Activated CD8-positive, alpha-beta memory T cell treated with anti-CD3 and anti-CD28 coated beads for 1 hour (primary cell): Measurements from ENCODE around the gene PHB1.
"Not testable (repeated sequence)": the region's sequence is repeated elsewhere in the genome, so short reads cannot be mapped to it uniquely, and the experiment has no call there.

ENCODE experiments used
- DNase-seq, 2 donors: peaks; one replicate each; pipeline ENCODE4 v3.0.0-alpha.2; 2020; ENCODE audit warnings: low read depth in 1 of 2; ENCODE audit errors: extremely low read depth in 1 of 2

The PHB1 gene

DNA sequence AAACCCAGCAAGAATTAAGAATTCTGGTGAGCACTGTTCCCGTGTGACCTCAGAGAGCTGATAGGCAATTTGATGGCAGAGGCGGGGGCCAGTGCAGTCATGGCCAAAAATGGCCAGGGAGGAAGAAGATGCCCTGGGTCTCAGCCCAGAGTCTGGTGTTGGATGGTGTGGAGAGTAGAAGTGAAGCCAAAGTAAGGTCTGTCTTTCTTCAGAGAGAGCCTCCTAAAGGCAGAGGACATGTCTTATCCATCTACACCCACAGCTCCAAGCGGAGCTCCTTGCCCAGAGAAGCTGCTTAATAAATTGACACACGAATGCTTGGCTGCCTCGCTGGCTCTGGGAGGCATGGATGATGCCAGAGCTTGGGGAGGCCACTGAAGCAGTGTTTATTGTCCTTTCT lies 32.9 kb downstream of the PHB1 start:
- no peak for DNase-seq

GRCh38 chr17:49381033-49381432 lies 33.6 kb downstream of the PHB1 start:
- DNase-seq, result no peak

GRCh38 chr17:49379926-49380325 lies 34.8 kb downstream of the PHB1 start:
- DNase-seq, result no peak

GRCh38 chr17:49378311-49378710 lies 36.4 kb downstream of the PHB1 start:
- DNase-seq, result no peak

GRCh38 chr17:49375544-49375943 lies 39.1 kb downstream of the PHB1 start:
- DNase-seq, result no peak

DNA sequence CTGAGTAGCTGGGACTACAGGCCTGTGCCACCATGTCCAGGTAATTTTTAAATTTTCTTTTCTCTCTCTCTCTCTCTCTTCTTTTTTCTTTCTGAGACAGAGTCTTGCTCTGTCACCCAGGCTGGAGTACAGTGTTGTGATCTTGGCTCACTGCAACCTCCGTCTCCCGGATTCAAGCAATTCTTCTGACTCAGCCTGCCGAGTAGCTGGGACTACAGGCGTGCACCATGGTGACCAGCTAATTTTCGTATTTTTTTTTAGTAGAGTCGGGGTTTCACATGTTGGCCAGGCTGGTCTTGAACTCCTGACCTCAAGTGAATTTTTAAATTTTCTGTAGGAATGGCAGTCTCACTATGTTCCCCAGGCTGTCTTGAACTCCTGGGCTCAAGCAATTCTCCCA lies 41.6 kb downstream of the PHB1 start:
- DNase-seq, result no peak

DNA sequence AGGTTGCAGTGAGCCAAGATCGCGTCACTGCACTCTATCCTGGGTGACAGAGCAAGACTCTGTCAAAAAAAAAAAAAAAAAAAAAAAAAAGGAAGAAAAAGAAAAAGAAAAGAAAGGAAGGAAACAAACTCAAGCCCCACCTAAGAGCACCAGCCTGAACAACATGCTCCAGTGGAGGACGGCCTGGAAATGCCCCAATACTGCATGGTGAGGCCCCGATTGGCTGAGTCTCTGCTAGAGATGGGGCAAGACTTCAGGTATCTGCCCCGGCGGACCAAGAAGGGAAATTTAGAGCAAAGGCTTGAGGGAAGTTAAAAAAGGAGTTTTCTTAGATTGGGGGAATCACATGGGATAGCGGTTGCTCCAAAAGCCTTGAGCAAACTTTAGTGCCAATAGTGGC lies 42.3 kb downstream of the PHB1 start:
- no peak for DNase-seq

GRCh38 chr17:49370971-49371834 lies 43.5 kb downstream of the PHB1 start:
- no peak for DNase-seq

DNA sequence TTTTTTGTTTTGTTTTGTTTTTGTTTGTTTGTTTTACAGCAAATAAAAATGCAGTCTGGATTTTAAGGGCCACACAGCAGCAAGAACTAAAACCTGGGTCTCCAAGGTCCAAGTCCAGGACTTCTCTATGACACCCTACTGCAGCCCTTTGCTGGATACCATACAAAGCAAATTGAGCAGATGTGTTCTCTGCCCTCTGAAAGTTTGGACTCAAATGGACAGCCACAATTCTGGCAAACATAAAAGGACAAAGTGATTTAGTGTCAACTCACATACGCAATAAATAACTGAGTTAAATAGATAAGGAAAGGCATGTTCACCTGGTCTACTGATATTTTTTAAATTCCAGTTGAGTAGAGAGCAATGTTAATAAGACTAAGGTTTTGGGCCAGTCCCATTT lies 44.9 kb downstream of the PHB1 start:
- no peak for DNase-seq

GRCh38 chr17:49369089-49369488 lies 45.6 kb downstream of the PHB1 start:
- DNase-seq, result no peak

- DNase-seq, result no peak
Observed at GRCh38 chr17:49365667-49366066, 49.0 kb downstream of the PHB1 start.

DNA sequence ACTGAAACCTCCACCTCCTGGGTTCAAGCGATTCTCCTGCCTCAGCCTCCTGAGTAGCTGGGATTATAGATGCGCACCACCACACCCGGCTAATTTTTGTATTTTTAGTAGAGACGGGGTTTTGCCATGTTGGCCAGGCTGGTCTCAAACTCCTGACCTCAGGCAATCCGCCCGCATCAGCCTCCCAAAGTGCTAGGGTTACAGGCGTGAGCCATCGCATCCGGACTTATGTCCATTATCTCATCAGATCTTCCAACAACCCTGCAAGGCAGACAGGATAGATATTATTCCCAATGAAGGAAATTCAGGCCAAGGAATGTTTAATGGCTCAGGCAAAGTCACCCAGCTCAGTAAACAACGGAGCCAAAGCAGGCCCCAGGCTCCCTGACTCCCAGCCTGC lies 49.6 kb downstream of the PHB1 start:
- DNase-seq, result not testable (repeated sequence)

- DNase-seq, result no peak
Observed at GRCh38 chr17:49364119-49364518, 50.6 kb downstream of the PHB1 start.

DNA sequence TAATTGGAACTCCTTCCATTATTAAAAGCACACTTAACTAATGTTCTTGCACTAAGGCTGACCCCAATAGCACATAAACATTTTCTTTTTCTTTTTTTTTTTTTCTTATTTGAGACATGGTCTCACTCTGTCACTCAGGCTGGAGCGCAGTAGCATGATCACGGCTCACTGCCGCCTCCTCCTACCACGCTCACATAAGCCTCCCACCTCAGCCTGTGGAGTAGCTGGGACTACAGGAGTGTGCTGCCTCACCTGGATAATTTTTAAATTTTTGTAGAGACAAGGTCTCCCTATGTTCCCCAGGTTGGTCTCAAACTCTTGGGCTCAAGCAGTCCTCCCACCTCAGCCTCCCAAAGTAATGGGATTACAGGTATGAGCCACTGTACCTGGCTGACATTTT lies 51.4 kb downstream of the PHB1 start:
- DNase-seq, result no peak

DNA sequence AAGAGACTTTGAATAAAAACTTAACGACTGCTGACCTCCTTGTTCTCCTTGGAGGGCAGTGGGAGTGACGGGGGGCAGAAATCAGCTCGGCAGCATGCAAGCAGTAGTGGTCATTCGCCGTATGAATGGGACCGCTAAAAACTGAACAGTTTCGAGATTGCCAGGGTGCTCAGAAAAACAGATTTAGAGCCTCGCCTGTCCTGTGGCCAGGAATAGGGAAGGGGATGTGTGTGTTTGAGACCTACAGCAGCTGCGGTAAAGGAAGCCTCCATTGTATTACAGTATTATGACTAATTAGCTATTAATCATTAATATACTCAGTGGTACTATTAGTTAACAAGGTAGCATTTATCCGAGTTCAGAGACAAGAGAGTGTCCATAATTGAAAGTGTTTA lies 52.0 kb downstream of the PHB1 start:
- DNase-seq, result no peak

GRCh38 chr17:49361902-49362722 lies 52.6 kb downstream of the PHB1 start, which contains the start of gene ZNF652:
TSS of gene ZNF652 (minus strand) at chr17:49362250. CDS start at chr17:49317725, 44,525 bp downstream.
- peak; percentile 92 for DNase-seq

DNA sequence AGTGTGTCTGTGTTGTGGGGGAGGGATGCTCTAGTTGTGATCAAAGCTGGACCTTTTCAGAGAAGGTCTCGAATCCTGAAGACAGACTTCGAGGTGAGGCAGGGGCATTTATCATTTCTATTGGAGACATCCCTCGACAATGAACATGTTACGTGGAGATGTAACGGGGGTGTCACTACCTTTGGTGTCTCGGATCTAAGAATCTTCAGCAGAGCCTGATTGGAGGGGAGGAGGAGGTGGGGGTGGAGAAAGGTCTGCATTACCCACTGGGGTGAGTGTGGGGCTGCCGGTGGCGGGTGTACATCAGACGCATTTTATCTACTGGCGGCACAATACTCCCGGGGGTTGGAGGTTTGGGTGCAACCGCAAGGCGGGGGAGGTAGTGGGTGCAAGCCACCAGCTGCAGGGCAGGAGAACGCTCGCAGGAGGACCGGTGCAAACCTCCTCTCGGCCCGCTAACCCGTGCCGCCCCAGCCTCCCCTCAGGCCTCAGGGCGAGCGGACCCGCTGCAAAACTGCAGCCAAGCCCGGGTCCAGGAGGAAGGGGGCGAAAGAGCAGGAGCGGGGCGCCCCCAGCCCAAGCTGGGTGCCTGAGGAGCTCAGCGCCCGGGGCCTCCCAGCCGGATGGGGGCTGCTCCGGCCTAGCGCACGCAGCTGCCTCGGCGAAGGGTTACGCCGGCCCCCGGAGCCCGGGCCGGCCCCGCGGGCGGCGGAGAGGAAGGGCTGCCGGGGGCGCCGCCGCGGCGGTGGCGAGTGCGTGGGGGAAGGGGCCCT lies 53.4 kb downstream of the PHB1 start:
- peak; percentile 61 to 77 for DNase-seq

- peak in 1 of 2 donors; percentile 12 for DNase-seq
Observed at GRCh38 chr17:49360796-49361128, 53.9 kb downstream of the PHB1 start.

DNA sequence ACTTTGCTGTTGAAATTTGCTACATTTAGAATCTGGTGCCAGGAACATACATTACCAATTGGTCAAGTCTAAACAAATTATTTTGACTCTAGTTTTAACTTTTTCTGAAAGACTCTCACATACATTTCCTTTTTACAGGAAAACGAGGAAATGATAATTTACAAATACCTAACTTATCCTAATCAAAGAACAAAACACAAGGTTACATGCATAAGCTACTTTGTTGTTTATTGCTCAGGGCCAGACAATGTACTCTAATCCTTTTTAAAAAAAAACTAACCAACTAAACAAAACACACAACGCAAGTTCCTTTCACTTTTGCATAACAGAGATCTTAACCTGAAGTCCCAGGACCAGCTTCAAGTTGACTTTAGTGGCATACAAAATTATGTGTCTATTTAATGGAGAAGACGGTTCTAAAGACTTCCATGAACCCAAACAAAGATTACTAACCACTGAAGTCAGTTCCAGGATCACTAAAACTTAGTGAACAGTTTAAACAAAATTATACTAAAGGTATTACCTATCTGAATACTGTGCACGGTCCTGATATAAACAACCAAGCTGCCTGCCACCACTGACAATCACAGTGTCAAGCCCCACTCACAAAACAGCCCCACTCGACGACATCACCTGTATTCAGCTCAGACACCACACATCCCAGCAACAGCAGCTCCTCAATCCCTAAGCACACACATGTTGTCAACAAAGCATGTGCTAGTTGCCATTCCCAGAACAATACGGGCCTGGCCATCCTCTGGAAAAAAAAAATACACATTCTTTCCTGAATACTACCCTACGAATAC lies 54.5 kb downstream of the PHB1 start:
- DNase-seq, result no peak

GRCh38 chr17:49358641-49359247 lies 55.9 kb downstream of the PHB1 start:
- DNase-seq, result no peak
